ENCODE data around the gene DACT1. TPM values are rescaled to one million over a fixed set of nuclear protein-coding genes. Genes with fewer than 3 reads are reported as not detected.

Gene DACT1
- polyA plus RNA-seq, 1 of the 3 experiments (the other 2 are of a cell fraction): 3.3 TPM

DNA sequence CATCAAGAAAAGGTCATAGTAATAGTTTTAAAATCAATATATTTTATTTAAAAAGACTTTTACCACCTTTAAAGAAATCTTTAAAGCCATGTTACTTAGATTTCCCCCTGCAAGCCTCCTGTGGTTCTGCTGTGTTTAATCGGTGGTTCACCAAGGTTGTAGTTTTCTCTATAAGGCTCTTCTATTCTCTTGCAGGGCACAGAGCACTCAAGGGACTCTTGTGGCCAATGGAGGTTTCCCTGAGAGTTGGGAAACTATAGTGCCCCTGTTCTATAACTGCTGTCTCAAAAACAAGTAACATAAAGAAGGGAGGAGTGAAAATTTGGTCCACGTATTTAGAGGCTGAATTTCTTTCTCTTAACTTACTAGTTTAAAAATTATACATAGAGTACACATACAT is 25.0 kb downstream of the DACT1 start:
- WGBS (ENCODE audit: low lambda C conversion rate): 85% methylated on average over 2 of the region's 2 CpGs
- no peaks in the 10 kb centered on the region for H3K36me3 ChIP-seq (replicated peaks in 1 of 2; ENCODE audit: control insufficient read depth in 1 of 2, insufficient read depth in 2 of 2, low read length in 1 of 2)

DNA sequence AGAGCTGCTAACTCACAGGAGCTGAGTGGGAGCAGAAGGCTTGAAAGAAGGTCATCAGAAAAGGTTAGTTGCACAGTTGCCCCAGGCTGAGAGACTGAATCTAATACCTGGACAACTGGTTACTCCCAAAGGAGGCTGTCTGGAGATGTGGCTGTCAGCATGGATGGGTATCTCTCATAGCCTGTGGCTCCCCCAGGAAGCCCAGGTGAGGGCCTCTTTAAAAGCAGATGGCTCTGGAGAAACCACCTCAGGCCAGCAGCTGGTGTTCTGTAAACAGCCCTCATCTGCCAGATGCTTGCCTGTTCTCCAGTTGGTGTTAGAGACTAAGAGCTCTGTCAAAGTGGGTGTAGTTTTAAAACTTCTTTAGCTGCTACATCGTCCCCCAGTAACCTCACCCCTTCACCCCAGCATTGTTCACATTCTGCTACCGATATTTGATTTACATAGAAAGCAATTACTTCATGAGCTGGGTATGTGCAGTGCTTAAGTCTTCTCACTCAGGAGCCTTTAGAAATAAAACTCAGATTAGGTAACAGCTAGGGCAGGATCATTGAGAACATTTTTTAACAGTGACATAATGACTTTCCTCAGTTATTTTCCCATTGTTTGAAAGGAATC is 25.8 kb downstream of the DACT1 start:
- CTCF ChIA-PET: interaction anchor here (0.7 to 1.6 kb wide), 4 partner anchors 12 to 601 kb away, joined by 3 to 7 read pairs (median 4); no protein-coding TSS in a partner anchor
- TF ChIP-seq JUND (IDR thresholded peaks at IDR 0.05) (peak; percentile 32; the same call in 1 of the 2 replicates), TCF12 (IDR thresholded peaks at IDR 0.05) (0 out of 2 replicates have a peak, but pooled peaks have one; percentile 6), POLR2AphosphoS5 (IDR thresholded peaks at IDR 0.05; ENCODE audit: low read depth, low read length) (no peak), GATA2 (CRISPR knock-in tag; IDR thresholded peaks at IDR 0.05) (0 out of 2 replicates have a peak, but pooled peaks have one; percentile 13), FOXJ3 (CRISPR knock-in tag; IDR thresholded peaks at IDR 0.05) (no peak), EZH2phosphoT487 (IDR thresholded peaks at IDR 0.05; ENCODE audit: borderline replicate concordance, low read depth) (no peak), FOSL2 (IDR thresholded peaks at IDR 0.05; ENCODE audit: borderline replicate concordance, low read depth) (0 out of 2 replicates have a peak, but pooled peaks have one; percentile 7)
- TF ChIP-seq, protein P1, sequence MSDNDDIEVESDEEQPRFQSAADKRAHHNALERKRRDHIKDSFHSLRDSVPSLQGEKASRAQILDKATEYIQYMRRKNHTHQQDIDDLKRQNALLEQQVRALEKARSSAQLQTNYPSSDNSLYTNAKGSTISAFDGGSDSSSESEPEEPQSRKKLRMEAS (IDR thresholded peaks at IDR 0.05; ENCODE audit: low read depth): no peak
- TF ChIP-seq, protein P2, sequence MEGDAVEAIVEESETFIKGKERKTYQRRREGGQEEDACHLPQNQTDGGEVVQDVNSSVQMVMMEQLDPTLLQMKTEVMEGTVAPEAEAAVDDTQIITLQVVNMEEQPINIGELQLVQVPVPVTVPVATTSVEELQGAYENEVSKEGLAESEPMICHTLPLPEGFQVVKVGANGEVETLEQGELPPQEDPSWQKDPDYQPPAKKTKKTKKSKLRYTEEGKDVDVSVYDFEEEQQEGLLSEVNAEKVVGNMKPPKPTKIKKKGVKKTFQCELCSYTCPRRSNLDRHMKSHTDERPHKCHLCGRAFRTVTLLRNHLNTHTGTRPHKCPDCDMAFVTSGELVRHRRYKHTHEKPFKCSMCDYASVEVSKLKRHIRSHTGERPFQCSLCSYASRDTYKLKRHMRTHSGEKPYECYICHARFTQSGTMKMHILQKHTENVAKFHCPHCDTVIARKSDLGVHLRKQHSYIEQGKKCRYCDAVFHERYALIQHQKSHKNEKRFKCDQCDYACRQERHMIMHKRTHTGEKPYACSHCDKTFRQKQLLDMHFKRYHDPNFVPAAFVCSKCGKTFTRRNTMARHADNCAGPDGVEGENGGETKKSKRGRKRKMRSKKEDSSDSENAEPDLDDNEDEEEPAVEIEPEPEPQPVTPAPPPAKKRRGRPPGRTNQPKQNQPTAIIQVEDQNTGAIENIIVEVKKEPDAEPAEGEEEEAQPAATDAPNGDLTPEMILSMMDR (IDR thresholded peaks at IDR 0.05): no peak
- POLR2A ChIA-PET: no interaction called here
- 38% methylated on average over 2 of the region's 2 CpGs for WGBS (ENCODE audit: low lambda C conversion rate)
- H3K9me2 ChIP-seq: no peaks in the 10 kb centered on the region
- no peak overlapping the region for H2AFZ ChIP-seq (ENCODE audit: low read depth)
- peaks cover 4% of the 10 kb centered on the region for H3F3A ChIP-seq (replicated peaks; ENCODE audit: insufficient read depth)
- H3K79me2 ChIP-seq (ENCODE audit: insufficient read depth): no peaks in the 10 kb centered on the region
- H3K27ac ChIP-seq (ENCODE audit: low read depth in 2 of 2, low read length in 1 of 2): no peak overlapping the region
- no peaks in the 10 kb centered on the region for H3K36me3 ChIP-seq (replicated peaks in 1 of 2; ENCODE audit: control insufficient read depth in 1 of 2, insufficient read depth in 2 of 2, low read length in 1 of 2)
- no peaks in the 10 kb centered on the region for H3K9me3 ChIP-seq
- no peak overlapping the region for H3K4me2 ChIP-seq
- peak; percentile 24 for DNase-seq
- no peaks in the 10 kb centered on the region for H4K20me1 ChIP-seq (ENCODE audit: insufficient read depth)
- no peak overlapping the region for H3K9ac ChIP-seq
- no peak overlapping the region for H3K4me3 ChIP-seq (ENCODE audit: low read depth in 2 of 2, low read length in 1 of 2)
- no peaks in the 10 kb centered on the region for H3K27me3 ChIP-seq (ENCODE audit: insufficient read depth)
- H3K4me1 ChIP-seq (ENCODE audit: control insufficient read depth in 1 of 2, insufficient read depth in 2 of 2, low read depth in 1 of 2, low read length in 1 of 2): peaks cover 0 to 10% of the 10 kb centered on the region in 2 experiments; a peak in 2 of 4 replicates

More for the DNA sequence above, 25.0 kb downstream of the DACT1 start:
- DNase-seq: no peak
- H3F3A ChIP-seq (replicated peaks; ENCODE audit: insufficient read depth): peaks cover 4% of the 10 kb centered on the region
- peaks cover 0 to 10% of the 10 kb centered on the region in 2 experiments; a peak in 2 of 4 replicates for H3K4me1 ChIP-seq (ENCODE audit: control insufficient read depth in 1 of 2, insufficient read depth in 2 of 2, low read depth in 1 of 2, low read length in 1 of 2)
- no peak overlapping the region for H3K27ac ChIP-seq (ENCODE audit: low read depth in 2 of 2, low read length in 1 of 2)
- ChIA-PET POLR2A (no interaction called here), CTCF (interaction anchor here (1.1 to 1.6 kb wide), 4 partner anchors 11 to 162 kb away, joined by 3 to 7 read pairs (median 3); no protein-coding TSS in a partner anchor)
- H3K4me2 ChIP-seq: no peak overlapping the region
- H3K9ac ChIP-seq: no peak overlapping the region
- H3K9me3 ChIP-seq: no peaks in the 10 kb centered on the region
- H3K9me2 ChIP-seq: no peaks in the 10 kb centered on the region
- H3K27me3 ChIP-seq (ENCODE audit: insufficient read depth): no peaks in the 10 kb centered on the region
- no peak for TF ChIP-seq TAF1 (IDR thresholded peaks at IDR 0.05; ENCODE audit: borderline replicate concordance, low read depth, low read length)
- TF ChIP-seq YY1 (IDR thresholded peaks at IDR 0.05; ENCODE audit: low read depth): no peak
- TF ChIP-seq, protein P1 (IDR thresholded peaks at IDR 0.05; ENCODE audit: low read depth): no peak
- TF ChIP-seq RCOR1 (IDR thresholded peaks at IDR 0.05; ENCODE audit: low read length): no peak
- no peak for TF ChIP-seq GABPA (IDR thresholded peaks at IDR 0.05; ENCODE audit: low read depth)
- no peak for TF ChIP-seq TEAD4 (IDR thresholded peaks at IDR 0.05; ENCODE audit: borderline replicate concordance, insufficient read depth)
- TF ChIP-seq, protein P3, sequence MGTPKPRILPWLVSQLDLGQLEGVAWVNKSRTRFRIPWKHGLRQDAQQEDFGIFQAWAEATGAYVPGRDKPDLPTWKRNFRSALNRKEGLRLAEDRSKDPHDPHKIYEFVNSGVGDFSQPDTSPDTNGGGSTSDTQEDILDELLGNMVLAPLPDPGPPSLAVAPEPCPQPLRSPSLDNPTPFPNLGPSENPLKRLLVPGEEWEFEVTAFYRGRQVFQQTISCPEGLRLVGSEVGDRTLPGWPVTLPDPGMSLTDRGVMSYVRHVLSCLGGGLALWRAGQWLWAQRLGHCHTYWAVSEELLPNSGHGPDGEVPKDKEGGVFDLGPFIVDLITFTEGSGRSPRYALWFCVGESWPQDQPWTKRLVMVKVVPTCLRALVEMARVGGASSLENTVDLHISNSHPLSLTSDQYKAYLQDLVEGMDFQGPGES (IDR thresholded peaks at IDR 0.05; ENCODE audit: low read depth, low read length): no peak
- no peak for TF ChIP-seq FOSL2 (IDR thresholded peaks at IDR 0.05; ENCODE audit: borderline replicate concordance, low read depth)
- no peak for TF ChIP-seq RFX5 (IDR thresholded peaks at IDR 0.05; ENCODE audit: low read length)
- TF ChIP-seq, protein P4, sequence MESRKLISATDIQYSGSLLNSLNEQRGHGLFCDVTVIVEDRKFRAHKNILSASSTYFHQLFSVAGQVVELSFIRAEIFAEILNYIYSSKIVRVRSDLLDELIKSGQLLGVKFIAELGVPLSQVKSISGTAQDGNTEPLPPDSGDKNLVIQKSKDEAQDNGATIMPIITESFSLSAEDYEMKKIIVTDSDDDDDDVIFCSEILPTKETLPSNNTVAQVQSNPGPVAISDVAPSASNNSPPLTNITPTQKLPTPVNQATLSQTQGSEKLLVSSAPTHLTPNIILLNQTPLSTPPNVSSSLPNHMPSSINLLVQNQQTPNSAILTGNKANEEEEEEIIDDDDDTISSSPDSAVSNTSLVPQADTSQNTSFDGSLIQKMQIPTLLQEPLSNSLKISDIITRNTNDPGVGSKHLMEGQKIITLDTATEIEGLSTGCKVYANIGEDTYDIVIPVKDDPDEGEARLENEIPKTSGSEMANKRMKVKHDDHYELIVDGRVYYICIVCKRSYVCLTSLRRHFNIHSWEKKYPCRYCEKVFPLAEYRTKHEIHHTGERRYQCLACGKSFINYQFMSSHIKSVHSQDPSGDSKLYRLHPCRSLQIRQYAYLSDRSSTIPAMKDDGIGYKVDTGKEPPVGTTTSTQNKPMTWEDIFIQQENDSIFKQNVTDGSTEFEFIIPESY (IDR thresholded peaks at IDR 0.05; ENCODE audit: borderline replicate concordance, low read depth): no peak
- TF ChIP-seq RXRA (IDR thresholded peaks at IDR 0.05; ENCODE audit: borderline replicate concordance, low read depth): no peak
- no peak for TF ChIP-seq CHD2 (IDR thresholded peaks at IDR 0.05; ENCODE audit: low read length, partially characterized antibody)
- TF ChIP-seq NFIC (IDR thresholded peaks at IDR 0.05; ENCODE audit: borderline replicate concordance): no peak
- no peak for TF ChIP-seq JUND (IDR thresholded peaks at IDR 0.05)
- TF ChIP-seq POLR2AphosphoS5 (IDR thresholded peaks at IDR 0.05; ENCODE audit: low read depth, low read length): no peak
- TF ChIP-seq MEF2A (IDR thresholded peaks at IDR 0.05; ENCODE audit: borderline replicate concordance, low read depth): no peak
- no peak for TF ChIP-seq MXI1 (IDR thresholded peaks at IDR 0.05; ENCODE audit: low read depth, low read length)
- H3K79me2 ChIP-seq (ENCODE audit: insufficient read depth): no peaks in the 10 kb centered on the region
- H2AFZ ChIP-seq (ENCODE audit: low read depth): no peak overlapping the region
- H3K4me3 ChIP-seq (ENCODE audit: low read depth in 2 of 2, low read length in 1 of 2): no peak overlapping the region
- no peaks in the 10 kb centered on the region for H4K20me1 ChIP-seq (ENCODE audit: insufficient read depth)

All from SK-N-SH (cell line).